T-helper 9 cell (primary cell): ENCODE measurements around the gene R3HCC1L.
"Not testable (repeated sequence)": the region's sequence is repeated elsewhere in the genome, so short reads cannot be mapped to it uniquely, and the experiment has no call there.

Source experiments
- DNase-seq: peaks from one replicate; pipeline ENCODE4 v3.0.0-alpha.2; 2020

R3HCC1L gene

DNA sequence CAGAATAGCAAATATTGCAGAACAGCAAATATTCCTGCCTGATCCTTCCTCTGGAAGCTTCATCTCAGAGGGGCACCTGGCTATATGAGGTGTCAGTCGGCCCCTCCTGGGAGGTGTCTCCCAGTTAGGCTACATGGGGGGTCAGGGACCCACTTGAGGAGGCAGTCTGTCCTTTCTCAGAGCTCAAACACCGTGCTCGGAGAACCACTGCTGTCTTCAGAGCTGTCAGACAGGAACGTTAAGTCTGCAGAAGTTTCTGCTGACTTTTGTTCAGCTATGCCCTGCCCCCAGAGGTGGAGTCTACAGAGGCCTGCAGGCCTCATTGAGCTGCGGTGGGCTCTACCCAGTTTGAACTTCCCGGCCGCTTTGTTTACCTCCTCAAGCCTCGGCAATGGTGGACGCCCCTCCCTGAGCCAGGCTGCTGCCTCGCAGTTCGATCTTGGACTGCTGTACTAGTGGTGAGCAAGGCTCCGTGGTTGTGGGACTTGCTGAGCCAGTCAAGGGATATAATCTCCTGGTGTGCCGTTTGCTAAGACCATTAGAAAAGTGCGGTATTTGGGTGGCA is 48.0 kb downstream of the R3HCC1L start:
- DNase-seq = not testable (repeated sequence)

DNA sequence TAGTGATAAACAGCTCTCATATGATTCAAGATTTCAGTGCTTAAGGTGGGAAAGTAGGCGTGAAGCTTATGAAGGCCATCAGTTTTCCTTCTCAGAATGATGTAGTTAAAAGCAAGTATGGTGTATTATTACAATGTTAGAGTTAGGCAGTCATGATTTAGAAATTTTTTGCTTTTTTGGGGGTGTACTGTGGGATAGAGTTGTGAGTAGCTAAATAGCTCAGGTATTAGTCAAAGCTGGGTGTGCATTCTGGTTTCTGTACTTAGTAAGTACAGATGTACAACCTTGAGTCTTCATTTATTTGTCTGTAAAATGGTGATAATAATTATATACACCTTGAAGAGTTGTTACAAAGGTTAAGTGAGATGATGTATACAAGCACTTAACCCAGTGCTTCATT is 52.2 kb downstream of the R3HCC1L start:
- DNase-seq = no peak

DNA sequence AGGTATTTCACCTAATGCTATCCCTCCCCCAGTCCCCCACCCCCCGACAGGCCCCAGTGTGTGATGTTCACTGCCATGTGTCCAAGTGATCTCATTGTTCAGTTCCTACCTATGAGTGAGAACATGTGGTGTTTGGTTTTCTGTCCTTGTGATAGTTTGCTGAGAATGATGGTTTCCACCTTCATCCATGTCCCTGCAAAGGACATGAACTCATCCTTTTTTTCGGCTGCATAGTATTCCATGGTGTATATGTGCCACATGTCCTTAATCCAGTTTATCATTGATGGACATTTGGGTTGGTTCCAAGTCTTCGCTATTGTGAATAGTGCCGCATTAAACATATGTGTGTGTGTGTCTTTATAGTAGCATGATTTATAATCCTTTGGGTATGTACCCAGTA is 56.3 kb downstream of the R3HCC1L start:
- not testable (repeated sequence) for DNase-seq

DNA sequence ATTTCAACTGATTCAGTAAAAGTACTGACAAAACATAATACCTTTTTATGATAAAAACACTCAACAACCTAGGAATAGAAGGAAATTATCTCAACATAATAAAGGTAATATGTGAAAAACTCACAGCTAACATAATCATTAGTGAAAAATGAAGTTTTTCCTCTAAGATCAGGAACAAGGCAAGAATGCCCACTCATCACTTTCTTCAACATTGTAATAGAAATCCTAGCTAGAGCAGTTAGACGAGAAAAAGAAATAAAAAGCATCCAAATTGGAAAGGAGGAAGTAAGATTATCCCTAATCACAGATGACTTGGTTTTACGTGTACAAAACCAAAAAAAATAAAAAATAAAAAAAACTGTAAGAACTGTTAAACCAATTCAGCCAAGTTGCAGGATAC is 58.6 kb downstream of the R3HCC1L start:
- DNase-seq = no peak

DNA sequence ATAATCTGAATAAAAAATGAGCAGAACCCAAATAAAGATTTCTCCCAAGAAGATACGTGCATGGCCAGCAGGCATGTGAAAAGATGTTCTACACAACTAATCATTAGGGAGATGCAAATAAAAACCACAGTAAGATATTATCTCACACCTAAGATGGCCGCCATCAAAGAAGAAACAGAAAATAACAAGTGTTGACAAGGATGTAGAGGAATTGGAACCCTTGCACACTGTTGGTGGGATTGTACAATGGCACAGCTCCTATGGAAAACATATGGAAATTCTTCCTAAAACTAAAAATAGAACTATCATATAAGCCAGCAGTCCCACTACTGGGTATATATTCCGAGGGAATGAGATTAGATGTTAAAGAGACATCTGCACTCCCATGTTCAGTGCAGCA is 60.2 kb downstream of the R3HCC1L start:
- DNase-seq = no peak

DNA sequence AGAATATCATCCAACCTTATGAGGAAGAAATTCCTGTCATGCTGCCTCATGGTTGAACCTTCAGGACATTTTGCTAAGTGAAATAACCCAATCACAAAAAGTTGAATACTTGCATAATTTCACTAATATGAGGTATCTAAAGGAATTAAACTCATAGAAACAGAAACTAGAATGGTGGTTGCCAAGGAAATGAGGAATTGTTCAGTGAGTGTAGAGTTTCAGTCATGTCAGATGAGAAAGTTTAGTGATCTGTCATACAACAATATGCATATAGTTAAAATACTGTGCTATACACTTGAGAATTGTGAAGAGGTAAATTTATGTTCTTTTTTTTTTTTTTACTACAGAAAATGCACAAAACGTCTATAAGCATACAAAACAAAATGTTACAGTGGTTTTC is 60.7 kb downstream of the R3HCC1L start:
- no peak for DNase-seq

DNA sequence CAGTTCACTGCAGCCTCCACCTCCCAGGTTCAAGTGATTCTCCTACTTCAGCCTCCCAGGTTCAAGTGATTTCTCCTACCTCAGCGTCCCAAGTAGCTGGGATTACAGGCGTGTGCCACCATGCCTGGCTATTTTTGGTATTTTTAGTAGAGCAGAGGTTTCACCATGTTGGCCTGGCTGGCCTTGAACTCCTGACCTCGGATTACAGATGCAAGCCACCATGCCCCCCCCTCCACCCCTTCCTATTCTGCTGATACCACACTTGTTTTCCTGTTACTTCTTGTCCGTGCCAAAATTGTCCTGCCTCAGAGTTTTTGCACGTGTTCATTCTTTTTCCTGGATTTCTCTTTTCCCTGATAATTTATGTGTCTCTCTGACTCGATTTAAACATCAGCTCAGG is 62.5 kb downstream of the R3HCC1L start:
- no peak for DNase-seq

DNA sequence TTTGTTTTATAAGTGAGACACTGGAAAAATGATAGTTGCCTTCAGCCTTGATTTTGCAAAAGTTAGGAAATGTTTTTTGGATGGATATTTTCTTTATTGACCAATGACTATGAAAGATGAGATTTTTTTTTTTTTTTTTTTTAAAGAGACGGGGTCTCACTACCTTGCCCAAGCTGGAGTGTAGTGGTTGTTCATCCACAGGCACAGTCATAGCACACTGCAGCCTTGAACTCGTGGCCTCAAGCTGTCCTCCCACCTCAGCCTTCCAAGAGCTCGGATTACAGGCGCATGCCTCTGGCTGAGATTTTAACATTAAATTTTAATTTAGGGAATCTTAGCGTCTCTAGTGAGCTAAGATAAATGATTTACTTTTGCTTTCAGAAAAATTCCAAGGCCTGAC is 67.3 kb downstream of the R3HCC1L start:
- no peak for DNase-seq

DNA sequence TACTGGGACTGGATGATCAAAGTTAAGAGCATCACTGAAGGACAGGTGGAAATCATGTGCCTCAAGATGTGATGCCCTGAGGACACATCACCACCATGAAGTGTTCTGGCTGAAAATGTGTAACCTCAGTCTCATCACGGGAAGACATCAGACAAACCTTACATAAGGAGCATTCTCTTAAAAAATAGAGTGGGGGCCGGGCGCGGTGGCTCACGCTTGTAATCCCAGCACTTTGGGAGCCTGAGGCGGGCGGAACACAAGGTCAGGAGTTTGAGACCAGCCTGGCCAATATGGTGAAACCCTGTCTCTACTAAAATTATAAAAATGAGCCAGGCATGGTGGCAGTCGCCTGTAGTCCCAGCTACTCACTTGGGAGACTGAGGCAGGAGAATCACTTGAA is 67.9 kb downstream of the R3HCC1L start:
- DNase-seq = no peak

DNA sequence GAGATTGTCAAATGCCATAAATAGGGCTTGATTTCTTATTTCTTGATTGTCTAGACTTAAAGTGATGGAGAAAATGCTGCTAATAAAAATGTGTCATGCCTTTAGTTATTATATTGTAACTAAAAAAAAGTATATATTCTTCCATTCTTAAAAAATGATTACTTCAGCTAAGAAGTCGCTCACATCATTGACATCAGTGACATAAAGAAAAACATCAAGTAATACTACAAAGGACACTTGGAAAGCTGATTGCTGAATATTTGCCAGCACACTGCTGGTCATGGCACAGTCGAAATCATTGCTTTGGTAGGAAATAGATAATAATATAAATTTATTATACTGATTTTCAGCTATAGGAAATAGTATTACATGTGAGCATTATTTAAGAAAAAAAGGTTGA is 70.9 kb downstream of the R3HCC1L start:
- no peak for DNase-seq

DNA sequence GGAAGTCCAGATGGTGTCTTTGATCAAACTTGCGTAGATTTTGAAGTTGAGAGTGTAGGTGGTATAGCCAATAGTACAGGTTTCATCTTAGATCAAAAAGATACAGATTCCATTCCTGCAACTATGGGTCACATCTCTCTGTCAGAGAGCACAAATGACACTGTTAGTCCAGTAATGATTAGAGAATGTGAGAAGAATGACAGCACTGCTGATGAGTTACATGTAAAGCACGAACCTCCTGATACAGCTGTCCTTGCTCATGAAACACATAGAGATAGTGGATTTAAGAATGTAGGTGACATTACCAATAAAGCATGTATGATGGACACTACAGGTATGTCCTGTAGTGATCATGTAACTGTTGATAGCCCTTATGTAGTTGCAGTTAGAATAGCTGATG is 74.5 kb downstream of the R3HCC1L start:
- no peak for DNase-seq

DNA sequence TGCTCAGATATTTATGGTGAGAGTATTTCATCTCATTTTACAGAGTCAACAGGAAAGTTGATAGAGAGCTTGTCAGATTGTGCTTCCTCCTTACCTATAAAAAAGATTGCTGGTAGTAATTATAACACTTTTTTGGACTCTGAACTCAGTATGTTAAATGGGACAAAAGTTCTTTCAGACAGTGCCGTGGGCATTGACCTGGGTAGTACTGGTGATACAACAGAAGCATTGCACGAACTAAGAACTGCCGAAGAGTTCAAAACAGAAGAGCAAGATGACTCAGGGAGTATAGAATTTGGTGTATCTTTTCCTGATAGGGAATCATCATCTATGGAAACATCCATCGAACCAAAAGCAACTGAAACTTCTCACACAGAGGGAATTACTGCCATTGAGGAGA is 75.0 kb downstream of the R3HCC1L start:
- DNase-seq = no peak

DNA sequence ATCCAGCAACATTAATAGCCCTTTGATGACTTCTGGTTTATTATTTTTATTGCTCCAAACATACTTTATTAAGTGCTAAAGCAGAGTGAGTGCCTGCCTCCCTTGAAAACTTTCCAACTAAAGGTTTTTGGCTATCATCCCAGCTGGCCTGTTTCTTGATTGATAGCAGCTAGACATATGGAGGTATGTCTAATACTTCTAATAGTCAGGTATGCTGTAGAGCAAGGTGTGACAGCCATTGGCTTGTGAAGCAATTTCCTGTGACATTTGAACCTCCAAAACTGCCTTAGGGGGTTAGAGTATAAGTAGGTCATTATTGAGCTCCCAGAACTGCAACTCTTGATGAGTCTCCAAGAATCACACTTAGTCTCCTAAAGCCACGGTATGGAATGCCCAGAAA is 77.7 kb downstream of the R3HCC1L start:
- no peak for DNase-seq

DNA sequence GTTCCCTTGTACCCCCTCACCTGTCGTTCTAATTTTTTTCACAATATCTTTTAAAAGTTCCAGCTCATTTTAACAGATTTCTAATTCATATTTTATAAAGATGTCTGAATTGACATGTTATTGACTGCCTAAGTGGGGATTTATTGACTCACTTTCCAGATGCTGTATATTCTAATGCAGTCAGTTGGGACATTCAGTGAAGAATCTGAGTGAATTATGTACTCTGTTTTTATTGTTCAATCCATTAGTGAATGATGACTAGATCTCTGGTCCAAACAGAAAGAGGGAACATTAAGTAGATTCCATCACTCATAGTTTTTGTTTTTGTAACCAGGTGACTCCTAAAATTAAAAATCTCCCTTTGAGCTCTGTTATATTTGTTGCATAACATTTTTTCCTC is 79.3 kb downstream of the R3HCC1L start:
- DNase-seq = no peak

DNA sequence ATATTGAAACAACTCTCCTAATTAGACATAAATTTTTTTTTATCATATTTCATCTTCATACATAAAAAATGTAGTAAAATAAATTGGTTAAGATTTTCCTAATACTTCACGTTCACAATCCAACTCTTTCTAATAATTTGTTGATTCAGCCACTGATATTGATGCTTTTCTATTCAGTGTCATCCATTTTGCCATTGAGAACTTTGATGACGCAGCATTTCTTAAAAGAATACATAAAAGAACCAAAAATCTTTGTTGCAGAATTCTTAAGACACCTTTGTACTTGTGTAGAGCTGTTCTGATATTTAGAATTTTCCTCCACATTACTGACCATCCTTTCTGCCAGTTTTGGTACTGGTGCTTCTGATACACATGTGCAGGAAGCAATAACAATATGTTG is 80.9 kb downstream of the R3HCC1L start:
- DNase-seq = no peak

DNA sequence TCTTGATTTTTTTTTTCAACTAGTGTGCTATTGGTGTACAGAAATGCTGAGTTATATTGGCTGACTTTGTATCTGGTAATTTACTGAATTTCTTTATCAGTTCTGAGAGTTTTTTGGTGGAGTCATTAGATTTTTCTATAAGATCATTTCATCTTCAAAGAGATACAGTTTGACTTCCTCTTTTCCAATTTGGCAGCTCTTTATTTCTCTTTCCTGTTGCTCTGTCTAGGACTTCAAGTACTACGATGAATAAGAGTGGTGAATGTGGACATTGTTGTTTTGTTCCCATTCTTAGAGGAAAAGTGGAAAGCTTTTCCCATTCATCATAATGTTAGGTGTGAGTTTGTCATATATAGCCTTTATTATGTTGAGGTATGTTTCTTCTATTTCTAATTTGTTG is 83.3 kb downstream of the R3HCC1L start:
- DNase-seq = no peak

DNA sequence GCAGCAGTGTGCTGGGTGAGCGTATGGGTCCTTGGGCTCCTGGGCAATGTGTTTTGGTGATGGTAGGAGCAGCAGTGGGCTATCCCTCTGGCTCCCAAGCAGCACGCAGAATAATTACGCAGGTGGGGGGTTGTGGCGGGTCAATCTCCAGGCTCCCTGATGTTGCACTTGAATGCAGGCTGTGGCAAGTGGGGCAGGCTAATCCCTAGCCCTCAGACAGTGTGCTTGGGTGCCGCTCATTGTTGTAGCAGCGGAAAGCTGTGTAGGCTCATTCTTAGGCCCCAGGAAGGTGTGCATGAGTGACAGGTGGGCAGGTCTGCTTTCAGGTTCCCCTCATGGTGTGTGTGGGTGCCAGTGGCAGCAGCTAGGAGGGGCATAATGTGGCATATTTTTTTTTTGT is 89.4 kb downstream of the R3HCC1L start:
- DNase-seq = no peak

DNA sequence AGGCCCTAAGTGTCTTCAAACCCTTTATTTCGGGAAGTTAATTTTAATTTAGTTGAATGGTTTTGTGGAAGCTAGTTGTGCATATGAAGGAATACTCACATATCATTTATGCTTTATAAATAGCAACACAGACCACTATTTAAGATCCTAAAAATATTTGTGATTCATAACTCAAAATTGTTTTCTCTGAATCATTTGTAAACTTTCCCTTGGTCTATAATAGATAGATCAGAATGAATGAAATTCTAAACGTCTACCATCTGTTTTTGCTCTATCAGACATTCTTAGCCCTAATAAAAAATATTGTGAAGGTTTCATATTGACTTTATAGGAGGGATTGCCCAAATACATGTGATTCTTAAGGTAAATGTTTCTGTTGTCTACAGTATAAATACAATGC is 90.1 kb downstream of the R3HCC1L start:
- DNase-seq = no peak

DNA sequence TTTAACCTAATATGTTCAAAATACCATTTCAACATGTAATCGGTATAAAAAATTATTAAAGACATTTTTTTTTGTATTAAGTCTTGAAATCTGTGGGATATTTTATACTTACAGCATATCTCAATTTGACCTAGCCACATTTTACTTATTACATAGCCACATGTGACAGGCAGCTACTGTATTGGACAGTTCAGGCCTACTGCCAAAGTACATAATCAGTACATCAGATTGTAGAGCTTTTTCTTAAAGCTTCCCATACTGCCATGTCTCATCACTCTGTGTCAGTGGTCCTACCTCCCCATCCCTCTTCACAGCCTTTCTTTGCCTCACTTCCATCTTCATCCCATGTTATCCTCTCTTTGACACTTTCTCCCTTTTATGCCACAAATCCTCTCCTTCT is 90.5 kb downstream of the R3HCC1L start:
- DNase-seq = no peak

DNA sequence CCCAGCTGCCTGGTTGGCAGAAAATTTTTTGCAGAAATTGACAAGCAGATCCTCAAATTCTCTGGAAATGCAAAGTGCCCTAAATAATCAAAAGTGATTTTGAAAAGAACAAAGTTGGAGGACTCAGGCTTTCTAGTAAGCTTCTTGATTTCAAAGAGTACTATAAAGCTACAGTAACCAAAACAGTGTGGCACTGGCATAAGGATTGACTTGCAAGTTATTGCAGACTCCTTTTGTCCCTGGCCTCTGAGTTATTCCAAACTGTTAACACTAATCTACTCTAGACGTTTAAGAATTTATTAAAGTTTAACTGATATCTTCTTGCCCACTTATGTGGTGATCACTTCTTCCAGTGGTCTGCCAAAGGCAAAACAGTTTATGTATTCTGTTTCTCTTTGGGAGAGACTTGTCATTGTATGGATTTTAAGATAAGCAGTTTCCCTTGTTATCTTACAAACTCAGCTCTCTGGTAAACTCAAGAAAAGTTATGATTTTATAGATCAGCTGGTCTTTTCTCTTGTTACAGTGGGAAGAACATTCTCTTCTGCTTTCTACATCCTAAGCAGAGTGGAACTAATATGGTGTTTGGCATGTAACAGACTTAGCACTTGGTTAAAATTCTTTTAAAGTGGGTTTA is 92.2 kb downstream of the R3HCC1L start:
- no peak for DNase-seq

DNA sequence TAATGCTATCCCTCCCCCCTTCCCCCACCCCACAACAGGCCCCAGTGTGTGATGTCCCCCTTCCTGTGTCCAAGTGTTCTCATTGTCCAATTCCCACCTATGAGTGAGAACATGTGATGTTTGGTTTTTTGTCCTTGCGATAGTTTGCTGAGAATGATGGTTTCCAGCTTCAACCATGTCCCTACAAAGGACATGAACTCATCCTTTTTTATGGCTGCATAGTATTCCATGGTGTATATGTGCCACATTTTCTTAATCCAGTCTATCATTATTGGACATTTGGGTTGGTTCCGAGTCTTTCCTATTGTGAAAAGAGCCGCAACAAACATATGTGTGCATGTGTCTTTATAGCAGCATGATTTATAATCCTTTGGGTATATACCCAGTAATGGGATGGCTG is 93.3 kb downstream of the R3HCC1L start:
- not testable (repeated sequence) for DNase-seq

DNA sequence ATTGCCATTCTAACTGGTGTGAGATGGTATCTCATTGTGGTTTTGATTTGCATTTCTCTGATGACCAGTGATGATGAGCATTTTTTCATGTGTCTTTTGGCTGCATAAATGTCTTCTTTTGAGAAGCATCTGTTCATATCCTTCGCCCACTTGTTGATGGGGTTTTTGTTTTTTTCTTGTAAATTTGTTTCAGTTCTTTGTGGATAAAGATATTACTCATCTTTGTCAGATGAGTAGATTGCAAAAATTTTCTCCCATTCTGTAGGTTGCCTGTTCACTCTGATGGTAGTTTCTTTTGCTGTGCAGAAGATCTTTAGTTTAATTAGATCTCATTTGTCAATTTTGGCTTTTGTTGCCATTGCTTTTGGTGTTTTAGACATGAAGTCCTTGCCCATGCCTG is 93.8 kb downstream of the R3HCC1L start:
- DNase-seq = not testable (repeated sequence)

DNA sequence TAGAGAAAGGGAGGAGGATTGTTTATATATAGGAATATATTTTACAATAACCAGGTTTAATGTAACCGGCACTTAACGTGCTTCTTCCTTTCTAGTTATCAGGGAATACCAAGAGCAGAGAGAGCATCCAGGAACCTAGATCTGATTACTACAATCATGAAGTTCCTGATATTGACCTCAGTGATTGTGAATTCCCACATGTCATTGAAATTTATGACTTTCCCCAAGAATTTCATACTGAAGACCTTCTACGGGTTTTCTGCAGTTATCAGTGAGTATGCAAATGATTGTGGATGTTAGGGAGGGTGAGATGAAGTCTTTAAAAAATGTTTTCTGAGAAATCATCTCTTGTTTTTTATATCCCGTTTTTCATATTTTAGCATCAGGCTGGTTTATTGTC is 97.0 kb downstream of the R3HCC1L start:
- DNase-seq = no peak

DNA sequence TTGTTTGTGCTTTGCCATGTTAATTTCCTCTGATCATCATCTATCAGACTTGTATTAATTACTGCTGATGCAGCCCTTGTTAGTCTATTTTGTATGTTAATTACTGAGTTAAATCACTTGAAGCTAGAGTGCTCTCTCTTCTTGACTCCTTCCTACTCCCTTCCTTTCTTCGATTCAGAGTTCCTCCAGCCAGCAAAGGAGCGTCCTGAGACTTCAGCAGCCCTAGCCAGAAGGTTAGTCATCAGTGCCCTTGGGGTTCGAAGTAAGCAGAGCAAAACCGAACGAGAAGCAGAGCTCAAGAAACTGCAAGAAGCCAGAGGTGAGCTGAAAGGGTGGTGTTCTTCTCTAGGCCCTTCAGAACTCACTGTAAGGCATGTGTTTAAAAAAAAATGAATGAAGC is 101.4 kb downstream of the R3HCC1L start:
- no peak for DNase-seq

DNA sequence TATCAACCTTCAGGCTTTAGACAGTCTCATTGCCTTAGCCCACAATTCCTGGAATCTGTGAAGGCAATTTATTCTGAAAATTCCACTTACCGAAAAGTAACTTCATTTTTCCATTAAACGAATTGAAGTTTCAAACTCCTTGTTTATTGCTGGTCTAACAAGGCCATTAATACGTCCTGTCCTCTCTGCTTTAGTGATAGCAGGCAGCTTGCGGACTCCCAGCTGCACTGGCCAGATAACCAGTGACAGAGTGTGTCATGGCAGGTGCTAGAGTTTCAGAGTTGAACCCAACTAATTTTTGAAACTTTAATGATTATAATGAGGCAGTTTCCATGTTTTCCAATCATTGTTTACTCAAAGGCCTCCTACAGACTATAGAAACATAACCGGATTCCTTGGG is 102.4 kb downstream of the R3HCC1L start:
- DNase-seq = no peak
